Astrocyte (in vitro differentiated cells and primary cell): Measurements from ENCODE around the gene RBCK1. TPM values are rescaled to one million over a fixed set of nuclear protein-coding genes. Genes with fewer than 3 reads are reported as not detected.
A peak's percentile ranks its signal among the peaks of the same experiment; 100 is the strongest.

ENCODE experiments used
- DNase-seq: peaks from one replicate; pipeline ENCODE4 v3.0.0-alpha.2; 2010; ENCODE audit warnings: low read depth
- FAIRE-seq: peaks from 2 replicates; lab custom pipeline; 2011; peaks lifted over from hg19 to GRCh38; lab: Jason Lieb, UNC
- H2AFZ ChIP-seq: 2 replicates; pipeline ENCODE4 v1.6.0; 2012; ENCODE audit warnings: low read depth, low read length, inconsistent platforms
- H3K27ac ChIP-seq: 2 replicates; pipeline ENCODE4 v1.5.1; 2011; ENCODE audit warnings: low read depth, low read length, inconsistent platforms
- H3K27me3 ChIP-seq: 2 replicates; pipeline ENCODE4 v1.6.0; 2011; ENCODE audit warnings: low read length, inconsistent platforms; ENCODE audit not compliant: insufficient read depth
- H3K36me3 ChIP-seq: 2 replicates; pipeline ENCODE4 v1.5.1; 2011; ENCODE audit warnings: low read length, inconsistent platforms; ENCODE audit not compliant: insufficient read depth
- H3K4me1 ChIP-seq: 2 replicates; pipeline ENCODE4 v1.5.1; 2011; ENCODE audit warnings: low read length, inconsistent platforms; ENCODE audit not compliant: insufficient read depth
- H3K4me2 ChIP-seq: 2 replicates; pipeline ENCODE4 v1.6.0; 2012; ENCODE audit warnings: low read length, inconsistent platforms
- H3K4me3 ChIP-seq: 2 replicates; pipeline ENCODE4 v1.5.1; 2011; ENCODE audit warnings: low read depth, mild to moderate bottlenecking, low read length, inconsistent platforms; ENCODE audit not compliant: insufficient read depth
- H3K79me2 ChIP-seq: 2 replicates; pipeline ENCODE4 v1.6.0; 2012; ENCODE audit warnings: mild to moderate bottlenecking, low read length, inconsistent platforms; ENCODE audit not compliant: insufficient read depth
- H3K9ac ChIP-seq: 2 replicates; pipeline ENCODE4 v1.6.0; 2012; ENCODE audit warnings: mild to moderate bottlenecking, low read length, inconsistent platforms
- H3K9me3 ChIP-seq: 2 replicates; pipeline ENCODE4 v1.5.1; 2012; ENCODE audit warnings: low read depth, mild to moderate bottlenecking, low read length, inconsistent platforms; ENCODE audit not compliant: insufficient read depth
- H4K20me1 ChIP-seq: 2 replicates; pipeline ENCODE4 v1.6.0; 2012; ENCODE audit warnings: low read length, inconsistent platforms; ENCODE audit not compliant: insufficient read depth
- H3K27ac Mint-ChIP-seq: one replicate; pipeline ENCODE4 v1.8.0; 2021; ENCODE audit warnings: mild to moderate bottlenecking, mixed read lengths; ENCODE audit not compliant: unreplicated experiment
- H3K27me3 Mint-ChIP-seq: one replicate; pipeline ENCODE4 v1.8.0; 2021; ENCODE audit warnings: low read depth, mixed read lengths; ENCODE audit not compliant: unreplicated experiment
- H3K36me3 Mint-ChIP-seq: one replicate; pipeline ENCODE4 v1.8.0; 2021; ENCODE audit warnings: low read depth, mixed read lengths; ENCODE audit not compliant: unreplicated experiment
- H3K4me1 Mint-ChIP-seq: one replicate; pipeline ENCODE4 v1.8.0; 2021; ENCODE audit warnings: low read depth, mixed read lengths; ENCODE audit not compliant: unreplicated experiment
- H3K4me3 Mint-ChIP-seq: one replicate; pipeline ENCODE4 v1.8.0; 2021; ENCODE audit warnings: mild to moderate bottlenecking, moderate library complexity, mixed read lengths; ENCODE audit not compliant: unreplicated experiment
- H3K9me3 Mint-ChIP-seq: one replicate; pipeline ENCODE4 v1.8.0; 2021; ENCODE audit warnings: mild to moderate bottlenecking, mixed read lengths; ENCODE audit not compliant: unreplicated experiment
- EZH2 ChIP-seq: IDR thresholded peaks from 2 replicates; pipeline ENCODE4 v1.6.1; 2012; ENCODE audit warnings: mild to moderate bottlenecking, low read length, inconsistent platforms; ENCODE audit not compliant: insufficient read depth
- total RNA-seq: library from RNA; stranded (reverse); gene quantifications from 2 replicates; pipeline ENCODE4 v1.2.1, GENCODE V29; 2021
- TF ChIP-seq, protein P1 (sequence below): IDR thresholded peaks from 2 replicates; pipeline ENCODE4 v1.5.1; 2011; ENCODE audit warnings: low read depth, mild to moderate bottlenecking, inconsistent platforms, low read length, moderate library complexity; ENCODE audit not compliant: insufficient read depth

RBCK1 gene
- total RNA-seq, 1 donor from 2014 or later = 124 TPM

DNA sequence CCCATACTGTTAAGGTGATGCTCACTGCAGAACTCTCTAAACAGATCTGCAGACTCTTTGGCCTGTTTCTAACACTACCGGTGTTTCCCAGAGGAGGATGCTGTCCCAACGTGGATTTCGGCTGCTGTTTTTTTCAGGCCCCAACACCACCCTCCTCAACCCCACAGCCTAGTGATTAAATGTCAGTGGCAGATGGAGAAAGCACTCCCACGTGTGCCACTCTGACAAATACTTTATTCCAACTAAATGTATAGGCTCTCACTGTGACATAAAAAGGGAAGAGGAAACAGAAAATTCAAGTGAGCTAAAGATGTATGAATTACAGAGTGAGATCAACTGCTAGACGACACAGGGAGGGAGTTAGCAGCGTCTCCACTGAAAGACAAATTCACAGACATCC, 50.7 kb downstream of the RBCK1 start:
- Histone ChIP-seq H3K4me1 (peaks cover 13% of the 10 kb centered on the region), H3K27me3 (no peaks in the 10 kb centered on the region), H4K20me1 (peaks cover 69% of the 10 kb centered on the region), H3K36me3 (no peaks in the 10 kb centered on the region), H3K27ac (no peak overlapping the region), H3K9ac (no peak overlapping the region), H2AFZ (no peak overlapping the region), H3K4me3 (no peak overlapping the region), H3K4me2 (no peak overlapping the region), H3K79me2 (peaks cover 82% of the 10 kb centered on the region), H3K9me3 (no peaks in the 10 kb centered on the region)
- Mint-ChIP-seq H3K36me3 (peaks cover 8% of the 10 kb centered on the region), H3K4me1 (peaks cover 20% of the 10 kb centered on the region), H3K27me3 (no peaks in the 10 kb centered on the region), H3K27ac (no peak overlapping the region), H3K9me3 (peaks cover 2% of the 10 kb centered on the region), H3K4me3 (peak overlapping the region; percentile 42)
- FAIRE-seq = no peak
- TF ChIP-seq, protein P1, sequence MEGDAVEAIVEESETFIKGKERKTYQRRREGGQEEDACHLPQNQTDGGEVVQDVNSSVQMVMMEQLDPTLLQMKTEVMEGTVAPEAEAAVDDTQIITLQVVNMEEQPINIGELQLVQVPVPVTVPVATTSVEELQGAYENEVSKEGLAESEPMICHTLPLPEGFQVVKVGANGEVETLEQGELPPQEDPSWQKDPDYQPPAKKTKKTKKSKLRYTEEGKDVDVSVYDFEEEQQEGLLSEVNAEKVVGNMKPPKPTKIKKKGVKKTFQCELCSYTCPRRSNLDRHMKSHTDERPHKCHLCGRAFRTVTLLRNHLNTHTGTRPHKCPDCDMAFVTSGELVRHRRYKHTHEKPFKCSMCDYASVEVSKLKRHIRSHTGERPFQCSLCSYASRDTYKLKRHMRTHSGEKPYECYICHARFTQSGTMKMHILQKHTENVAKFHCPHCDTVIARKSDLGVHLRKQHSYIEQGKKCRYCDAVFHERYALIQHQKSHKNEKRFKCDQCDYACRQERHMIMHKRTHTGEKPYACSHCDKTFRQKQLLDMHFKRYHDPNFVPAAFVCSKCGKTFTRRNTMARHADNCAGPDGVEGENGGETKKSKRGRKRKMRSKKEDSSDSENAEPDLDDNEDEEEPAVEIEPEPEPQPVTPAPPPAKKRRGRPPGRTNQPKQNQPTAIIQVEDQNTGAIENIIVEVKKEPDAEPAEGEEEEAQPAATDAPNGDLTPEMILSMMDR = no peak
- TF ChIP-seq EZH2 = no peak
- no peak for DNase-seq

DNA sequence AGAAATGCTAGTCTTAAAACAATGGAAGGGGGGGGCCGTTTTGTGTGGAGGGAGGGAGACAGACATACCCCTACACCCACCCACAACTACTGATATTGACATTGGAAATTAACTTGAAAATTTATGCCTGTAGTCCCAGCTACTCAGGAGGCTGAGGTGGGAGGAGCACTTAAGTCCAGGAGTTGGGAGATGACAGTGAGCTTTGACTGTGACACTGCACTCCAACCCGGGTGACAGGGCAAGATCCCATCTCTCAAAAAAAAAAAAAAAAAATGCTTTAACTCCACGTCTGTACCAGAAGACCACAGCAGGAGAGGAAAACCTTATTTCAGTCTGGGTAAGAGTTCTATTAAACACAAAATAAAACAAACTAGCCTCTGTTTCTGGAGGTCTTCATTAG, 52.1 kb downstream of the RBCK1 start:
- peak overlapping the region; percentile 80 for H3K27ac Mint-ChIP-seq
- DNase-seq (no peak), FAIRE-seq (no peak)
- H3K4me3 ChIP-seq = no peak overlapping the region
- H3K27me3 Mint-ChIP-seq = no peaks in the 10 kb centered on the region
- H3K4me2 ChIP-seq = peak overlapping the region; percentile 99
- TF ChIP-seq, protein P1 = no peak
- TF ChIP-seq EZH2 = no peak
- H3K27me3 ChIP-seq = no peaks in the 10 kb centered on the region
- peaks cover 13% of the 10 kb centered on the region for H3K4me1 ChIP-seq
- no peak overlapping the region for H3K27ac ChIP-seq
- no peaks in the 10 kb centered on the region for H3K9me3 ChIP-seq
- peaks cover 8% of the 10 kb centered on the region for H3K36me3 Mint-ChIP-seq
- H2AFZ ChIP-seq = no peak overlapping the region
- peaks cover 68% of the 10 kb centered on the region for H3K79me2 ChIP-seq
- no peaks in the 10 kb centered on the region for H3K36me3 ChIP-seq
- peaks cover 20% of the 10 kb centered on the region for H3K4me1 Mint-ChIP-seq
- H4K20me1 ChIP-seq = peaks cover 57% of the 10 kb centered on the region
- peak overlapping the region; percentile 98 for H3K4me3 Mint-ChIP-seq
- peaks cover 2% of the 10 kb centered on the region for H3K9me3 Mint-ChIP-seq
- H3K9ac ChIP-seq = no peak overlapping the region

- Histone ChIP-seq H3K4me2 (peak overlapping the region; percentile 99), H3K36me3 (no peaks in the 10 kb centered on the region), H3K4me3 (peak overlapping the region; percentile 99), H3K79me2 (peaks cover 64% of the 10 kb centered on the region), H3K4me1 (peaks cover 13% of the 10 kb centered on the region), H3K27me3 (no peaks in the 10 kb centered on the region), H3K9me3 (no peaks in the 10 kb centered on the region), H3K27ac (no peak overlapping the region), H2AFZ (no peak overlapping the region), H4K20me1 (peaks cover 56% of the 10 kb centered on the region), H3K9ac (peak overlapping the region; percentile 13)
- Mint-ChIP-seq H3K27me3 (no peaks in the 10 kb centered on the region), H3K27ac (peak overlapping the region; percentile 80), H3K36me3 (peaks cover 8% of the 10 kb centered on the region), H3K4me3 (peak overlapping the region; percentile 98), H3K4me1 (peaks cover 20% of the 10 kb centered on the region), H3K9me3 (peaks cover 2% of the 10 kb centered on the region)
- DNase-seq = no peak
- FAIRE-seq = no peak
- no peak for TF ChIP-seq EZH2
- TF ChIP-seq, protein P1 = no peak
Measured at GRCh38 chr20:460707-461106, 52.6 kb downstream of the RBCK1 start.
